OCI-M1 (cell line): ENCODE results near the gene PLPP1.

Experiments used
- DNase-seq: peaks from one replicate; lab custom pipeline; 2025; lab: John Stamatoyannopoulos, UW

The PLPP1 gene

DNA sequence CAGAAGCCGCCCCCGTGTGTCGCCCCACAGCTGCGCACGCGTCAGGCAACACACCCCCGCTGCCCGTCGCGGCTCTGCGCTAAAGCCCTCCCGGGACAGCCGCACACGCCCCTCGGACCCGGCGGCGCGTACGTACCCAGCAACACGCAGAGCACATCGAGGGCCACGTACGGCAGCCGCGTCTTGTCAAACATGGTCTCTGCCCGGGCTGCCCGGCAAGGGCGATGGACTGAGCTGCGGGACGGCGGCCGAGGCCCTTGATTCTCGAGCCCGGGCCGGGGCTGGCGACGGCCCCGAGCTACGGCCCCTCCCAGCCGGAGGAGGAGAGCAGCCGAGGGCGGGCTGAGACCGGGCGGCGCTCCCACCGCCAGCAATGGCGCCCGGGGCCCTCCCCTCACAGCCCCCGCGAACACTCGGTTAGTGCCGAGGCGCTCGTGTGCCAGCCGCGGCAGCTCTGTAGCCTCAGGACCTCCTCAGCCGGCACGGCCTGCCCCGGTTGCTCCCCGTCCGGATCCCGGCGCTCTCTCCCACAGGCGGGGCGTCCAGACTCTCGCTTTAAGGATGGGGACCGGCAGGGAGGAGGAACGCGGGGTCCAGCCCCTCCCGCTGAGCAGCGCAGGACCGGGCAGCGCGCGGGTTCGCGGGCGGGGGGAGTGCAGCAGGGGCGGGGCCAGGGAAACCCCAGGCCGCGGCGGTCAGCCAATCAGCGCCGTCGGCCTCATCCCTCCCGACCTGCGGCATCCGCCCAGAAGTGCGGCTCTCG, at the start of gene PLPP1:
Gene PLPP1, minus strand, starts transcription at position 529 of the 763 bp plus-strand sequence. Its CDS starts 335 bp downstream, at position 194.
- peak; percentile 91 for DNase-seq

DNA sequence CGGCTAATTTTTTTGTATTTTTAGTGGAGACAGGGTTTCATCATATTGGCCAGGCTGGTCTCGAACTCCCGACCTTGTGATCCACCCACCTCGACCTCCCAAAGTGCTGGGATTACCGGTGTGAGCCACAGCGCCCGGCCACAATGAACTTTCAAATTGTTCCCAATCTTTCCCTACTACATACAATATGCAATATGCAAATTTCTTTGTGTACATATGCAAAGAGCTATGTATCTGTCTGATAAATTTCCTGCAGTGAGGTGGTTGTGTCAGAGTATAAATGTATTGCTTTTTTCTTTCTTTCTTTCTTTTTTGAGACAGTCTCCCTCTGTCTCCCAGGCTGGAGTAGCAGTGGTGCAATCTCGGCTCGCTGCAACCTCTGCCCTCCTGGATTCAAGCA, 48.8 kb upstream of the PLPP1 start:
- no peak for DNase-seq

DNA sequence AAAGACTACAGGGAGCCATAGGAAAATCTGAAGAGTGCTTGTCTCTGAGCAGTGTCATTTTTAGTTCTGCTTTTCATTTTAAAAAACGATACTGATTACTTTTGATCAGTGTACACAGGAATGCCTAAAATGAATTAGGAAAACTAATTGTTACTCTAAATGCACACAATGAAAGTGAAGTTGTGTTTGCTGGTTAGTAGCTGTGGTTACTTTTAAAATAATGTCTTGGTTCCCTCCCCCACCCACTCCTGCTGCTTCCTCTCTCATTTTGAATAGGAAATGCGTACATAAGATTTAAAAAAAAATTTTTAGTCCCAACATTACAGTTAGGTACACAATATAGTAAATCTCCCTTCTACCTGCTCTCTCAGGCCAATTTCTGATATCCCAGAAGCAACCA, 47.5 kb upstream of the PLPP1 start:
- DNase-seq: peak; percentile 43

DNA sequence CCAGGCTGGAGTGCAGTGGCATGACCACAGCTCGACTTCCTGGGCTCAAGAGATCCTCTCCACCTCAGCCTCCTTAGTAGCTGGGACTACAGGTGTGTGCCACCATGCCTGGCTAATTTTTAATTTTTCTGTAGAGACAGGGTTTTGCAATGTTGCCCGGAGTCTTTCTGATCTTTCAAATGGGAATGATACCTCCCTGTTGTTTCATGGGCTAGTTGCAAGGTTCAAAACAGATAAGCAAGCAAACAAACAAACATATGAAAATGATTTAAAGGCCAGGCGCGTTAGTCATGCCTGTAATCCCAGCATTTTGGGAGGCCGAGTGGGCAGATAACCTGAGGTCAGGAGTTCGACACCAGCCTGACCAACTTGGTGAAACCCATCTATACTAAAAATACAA, 45.3 kb upstream of the PLPP1 start:
- DNase-seq: no peak

DNA sequence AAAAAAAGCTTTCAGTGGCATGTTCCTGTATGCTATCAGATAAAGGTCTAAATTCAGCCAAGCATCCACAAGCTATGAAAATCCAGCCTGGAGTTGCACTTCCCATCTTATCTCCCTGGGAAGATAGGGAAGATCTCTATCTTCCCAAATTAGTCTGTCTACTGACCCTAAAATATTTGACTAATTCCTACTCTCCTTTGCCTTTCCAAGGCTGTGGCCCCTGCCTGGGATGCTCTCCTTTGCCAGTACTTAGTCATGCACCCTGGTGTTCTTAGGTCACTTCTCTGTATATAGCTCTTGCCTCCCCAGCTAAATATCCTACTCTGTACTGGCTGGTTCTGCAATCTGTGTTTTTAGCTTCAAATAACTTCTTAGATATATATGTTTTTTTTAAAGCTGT, 44.0 kb upstream of the PLPP1 start:
- peak; percentile 23 for DNase-seq

DNA sequence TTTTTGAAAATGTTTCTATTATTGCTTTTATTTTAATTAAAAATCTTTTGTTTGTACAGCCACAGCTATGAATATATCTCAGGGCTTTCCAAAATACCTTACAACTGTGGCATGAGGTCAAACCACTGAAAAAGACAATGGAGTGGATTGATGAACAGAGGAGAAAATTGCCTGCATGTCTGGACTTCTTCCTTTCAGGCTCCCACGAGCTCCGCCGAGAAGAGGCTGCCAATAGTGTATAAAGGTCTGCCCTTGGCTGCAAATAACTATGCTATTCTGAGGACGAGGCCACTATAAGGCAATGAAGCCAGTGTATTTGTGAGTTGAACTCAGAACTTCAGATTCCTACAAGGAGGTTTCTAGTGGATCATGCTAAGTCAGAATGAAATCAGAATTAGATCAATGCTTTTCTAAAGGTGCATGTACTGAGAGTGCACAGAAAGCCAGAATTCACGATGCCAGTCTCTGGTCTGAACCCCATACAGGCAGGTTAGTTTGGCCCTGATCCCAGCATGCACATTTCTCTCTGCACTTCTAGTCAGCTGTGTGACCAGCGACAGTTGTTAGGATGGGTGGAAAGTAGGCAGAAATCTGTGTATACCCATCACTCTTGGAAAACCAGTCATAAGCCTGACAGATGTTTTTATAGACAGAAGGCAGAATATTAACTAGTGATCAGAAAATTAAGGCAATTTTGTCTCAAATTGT, 42.7 kb upstream of the PLPP1 start:
- no peak for DNase-seq

DNA sequence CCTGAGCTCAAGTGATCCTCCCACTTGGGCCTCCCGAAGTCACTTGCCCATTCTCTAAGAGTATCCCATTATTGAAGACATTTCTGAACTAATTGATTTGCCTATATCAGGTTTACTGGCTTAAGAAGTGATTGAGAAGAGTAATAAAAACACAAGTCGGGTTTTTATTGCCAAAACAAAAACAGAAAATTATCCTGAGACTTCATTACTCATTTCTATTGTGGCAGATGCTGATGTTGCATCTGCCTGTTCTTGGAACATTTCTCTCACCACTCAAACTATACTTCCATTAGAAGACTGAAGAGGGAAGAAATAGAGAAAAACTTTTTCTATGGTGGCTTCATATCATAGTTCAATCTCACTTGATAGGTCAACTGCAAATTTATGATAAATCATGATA, 41.9 kb upstream of the PLPP1 start:
- no peak for DNase-seq

DNA sequence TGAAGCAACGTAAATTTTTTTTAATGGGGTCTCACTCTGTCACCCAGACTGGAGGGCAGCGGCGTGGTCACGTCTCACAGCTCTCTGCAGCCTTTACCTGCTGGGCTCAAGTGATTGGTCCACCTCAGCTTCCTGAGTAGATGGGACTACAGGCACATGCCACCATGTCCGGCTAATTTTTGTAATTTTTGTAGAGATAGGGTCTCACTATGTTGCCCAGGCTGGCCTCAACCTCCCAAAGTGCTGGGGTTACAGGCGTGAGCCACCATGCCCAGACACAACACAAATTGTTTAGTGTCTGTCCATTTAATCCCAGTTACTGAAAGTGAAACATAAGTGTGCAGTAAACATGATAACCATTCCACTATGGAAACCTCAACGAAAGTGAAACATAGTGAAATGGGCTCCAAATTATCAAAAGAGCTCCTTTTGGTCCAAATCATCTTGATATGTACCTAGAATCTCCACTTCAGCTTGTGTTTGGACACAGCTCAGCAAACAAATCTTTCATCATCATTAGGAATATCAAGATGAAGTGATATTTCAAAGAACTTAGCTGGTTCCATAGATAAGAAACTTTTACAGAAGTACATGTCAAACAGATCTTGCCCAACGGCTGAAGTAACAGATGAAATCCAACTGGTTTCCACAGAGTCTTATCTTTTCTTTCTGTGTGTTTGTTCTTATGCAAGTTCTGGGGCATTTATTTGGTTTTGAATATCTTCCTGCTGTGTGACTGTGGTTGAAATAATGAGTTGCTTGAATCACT, 41.2 kb upstream of the PLPP1 start:
- peak; percentile 95 for DNase-seq

DNA sequence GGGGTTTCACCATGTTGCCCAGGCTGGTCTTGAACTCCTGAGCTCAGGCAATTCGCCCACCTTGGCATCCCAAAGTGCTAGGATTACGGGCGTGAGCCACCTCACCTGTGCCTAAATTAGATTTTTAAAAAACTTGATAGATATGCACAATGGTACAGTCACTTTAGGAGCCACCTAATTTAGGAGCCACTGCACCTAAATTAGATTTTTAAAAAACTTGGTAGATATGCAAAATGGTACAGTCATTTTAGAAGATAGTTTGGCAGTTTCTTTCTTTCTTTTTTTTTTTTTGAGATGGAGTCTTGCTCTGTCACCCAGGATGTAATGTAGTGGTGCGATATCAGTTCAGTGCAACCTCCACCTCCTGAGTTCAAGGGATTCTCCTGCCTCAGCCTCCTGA, 37.8 kb upstream of the PLPP1 start:
- no peak for DNase-seq

DNA sequence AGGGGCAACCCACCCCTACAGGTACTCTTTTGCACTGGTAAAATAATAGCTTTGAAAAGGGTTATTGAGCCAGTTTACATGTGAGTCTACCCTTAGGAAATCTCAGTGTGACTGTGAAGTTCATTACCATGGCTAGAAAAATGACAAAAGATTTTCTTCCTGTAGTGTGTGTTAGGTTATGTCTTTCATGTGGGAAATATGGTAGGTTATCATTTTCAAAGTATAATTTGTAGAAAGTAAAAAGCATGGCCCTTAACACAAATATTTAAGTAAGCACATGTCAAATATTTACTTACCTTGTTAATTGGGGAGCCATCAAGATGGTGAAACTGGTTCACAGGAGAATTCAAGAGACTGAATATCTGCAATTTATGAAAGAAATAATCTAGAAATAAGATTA, 37.3 kb upstream of the PLPP1 start:
- DNase-seq: no peak

DNA sequence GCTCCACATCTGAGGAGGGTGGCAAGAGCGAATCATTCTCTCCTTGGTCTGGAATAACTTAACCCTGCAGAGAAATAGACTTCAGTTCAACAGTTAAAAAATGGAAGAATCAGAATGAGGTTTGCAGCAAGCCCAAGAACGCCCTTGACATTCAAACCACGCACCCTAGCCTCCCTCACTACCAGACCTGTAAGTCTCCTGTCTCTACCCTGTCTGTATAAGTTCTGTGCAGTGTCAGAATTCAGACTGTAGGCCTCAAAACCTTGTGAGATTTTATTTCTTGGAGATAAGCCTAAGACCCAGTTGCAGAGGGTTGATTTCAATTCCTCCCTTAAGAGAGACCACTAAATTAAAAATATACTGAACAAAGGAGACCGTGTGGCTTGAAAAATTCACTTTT, 35.8 kb upstream of the PLPP1 start:
- no peak for DNase-seq

DNA sequence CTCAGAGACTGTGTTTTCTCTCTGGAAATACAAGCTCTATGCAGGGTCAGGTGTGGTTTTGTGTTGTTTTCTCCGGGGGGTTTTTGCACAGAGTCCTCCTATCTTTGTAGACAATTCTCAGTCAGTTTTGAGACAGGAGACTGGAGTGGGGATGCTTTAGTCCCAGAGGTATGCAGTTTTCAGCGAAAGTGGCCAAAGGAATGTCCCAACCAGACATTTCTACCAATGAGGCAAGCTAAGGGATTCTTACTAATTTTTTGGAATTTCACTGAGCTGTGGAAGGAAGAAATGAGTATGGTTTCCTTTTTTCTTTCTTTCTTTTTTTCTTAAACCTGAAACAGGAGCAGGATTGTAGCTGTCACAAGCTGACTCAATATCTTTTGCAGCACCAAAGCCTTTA, 35.3 kb upstream of the PLPP1 start:
- no peak for DNase-seq

DNA sequence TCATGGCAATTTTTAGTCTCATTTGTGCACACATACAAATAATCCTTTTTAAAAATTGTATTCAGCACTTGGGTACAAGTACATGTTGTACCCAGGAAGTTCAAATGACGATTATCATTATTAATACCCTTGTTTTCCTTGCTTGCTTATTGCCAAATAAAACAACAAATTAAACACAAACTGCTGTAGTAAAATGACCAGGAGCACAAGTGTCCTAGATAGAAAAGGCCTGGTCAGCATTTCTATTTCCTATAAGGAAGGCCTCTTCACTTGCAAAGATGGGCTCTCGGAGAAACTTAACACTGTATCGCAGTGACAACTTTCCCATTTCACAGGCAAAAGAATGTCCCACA, 34.7 kb upstream of the PLPP1 start:
- no peak for DNase-seq

DNA sequence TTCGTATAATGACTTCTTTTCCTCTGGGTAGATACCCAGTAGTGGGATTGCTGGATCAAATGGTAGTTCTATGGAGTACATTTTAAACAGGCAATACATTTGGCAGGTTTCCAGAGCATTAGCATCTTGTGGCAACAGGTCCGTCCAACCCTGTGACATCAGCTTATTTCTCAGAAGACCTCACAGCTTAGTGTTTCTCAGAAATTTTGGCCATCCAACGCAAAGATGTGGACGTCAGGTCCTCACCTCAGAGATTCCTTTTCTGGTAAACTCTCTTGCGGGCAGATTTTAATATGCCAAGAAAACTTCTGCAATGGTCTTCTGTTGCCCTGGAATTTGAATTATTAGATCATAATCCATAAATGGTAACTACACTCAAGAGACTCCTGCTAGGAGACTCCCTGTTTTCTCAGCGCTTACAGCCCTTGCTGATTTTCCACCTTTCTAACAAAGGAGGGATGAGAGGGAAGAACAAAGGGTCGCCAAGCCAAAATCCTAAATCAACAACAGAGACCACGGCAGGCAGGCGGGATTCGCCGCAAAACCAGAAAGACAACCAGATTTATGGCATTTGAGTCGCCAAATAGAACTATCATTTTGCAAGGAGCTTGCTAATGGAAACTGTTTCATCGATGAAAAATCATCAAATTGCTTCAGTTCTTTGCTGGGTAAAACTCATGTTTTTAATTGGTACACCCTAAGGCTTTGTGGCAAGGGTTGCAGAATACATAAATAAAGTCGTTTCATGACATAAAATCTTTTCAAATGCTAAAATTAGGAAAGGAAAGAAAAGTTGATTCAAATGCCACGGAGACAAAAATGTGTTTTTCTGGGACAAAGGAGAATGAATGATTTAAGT, 34.1 kb upstream of the PLPP1 start:
- peak; percentile 92 for DNase-seq

DNA sequence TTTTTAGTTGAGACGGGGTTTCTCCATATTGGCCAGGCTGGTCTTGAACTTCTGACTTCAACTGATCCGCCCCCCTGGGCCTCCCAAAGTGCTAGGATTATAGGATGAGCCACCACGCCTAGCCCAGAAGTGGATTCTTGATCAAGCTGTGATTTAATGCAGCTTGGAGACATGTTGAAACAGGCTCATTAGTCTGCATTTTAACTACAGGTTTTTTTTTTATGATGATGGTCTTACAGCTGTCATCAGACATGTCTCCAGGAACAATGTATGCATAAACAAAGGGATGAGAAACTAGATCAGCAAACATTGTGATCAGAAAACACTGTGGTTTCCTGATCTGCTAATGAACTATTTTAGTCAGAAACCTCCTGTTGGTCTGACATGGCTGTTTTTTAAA, 30.0 kb upstream of the PLPP1 start:
- no peak for DNase-seq

DNA sequence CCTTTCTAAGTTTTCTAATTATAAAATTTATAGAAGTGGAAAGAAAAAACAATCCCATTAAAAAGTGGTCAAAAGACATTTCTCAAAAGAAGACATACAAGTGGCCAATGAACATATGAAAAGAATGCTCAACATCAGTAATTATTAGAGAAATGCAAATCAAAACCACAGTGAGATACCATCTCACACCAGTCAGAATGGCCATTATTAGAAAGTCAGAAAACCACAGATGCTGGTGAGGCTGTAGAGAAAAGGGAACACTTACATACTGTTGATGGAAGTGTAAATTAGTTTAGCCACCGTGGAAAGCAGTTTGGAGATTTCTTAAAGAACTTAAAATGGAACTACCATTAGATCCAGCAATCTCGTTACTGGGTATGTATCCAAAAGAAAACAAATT, 23.7 kb upstream of the PLPP1 start:
- DNase-seq: no peak

DNA sequence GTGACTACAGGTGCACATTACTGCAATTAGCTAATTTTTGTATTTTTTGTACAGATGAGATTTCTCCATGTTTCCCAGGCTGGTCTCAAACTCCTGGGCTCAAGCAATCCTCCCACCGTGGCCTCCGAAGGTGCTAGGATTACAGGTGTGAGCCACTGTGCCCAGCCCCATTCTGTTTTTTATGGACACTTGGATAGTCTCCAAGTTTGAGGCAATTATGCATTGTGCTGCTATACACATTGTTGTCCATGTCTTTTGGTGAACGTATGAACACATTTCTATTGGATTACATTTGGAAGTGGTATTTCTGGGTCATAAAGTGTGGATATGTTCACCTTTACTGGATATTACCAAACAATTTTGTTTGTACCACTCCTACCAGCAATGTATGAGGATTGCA, 22.4 kb upstream of the PLPP1 start:
- DNase-seq: no peak

DNA sequence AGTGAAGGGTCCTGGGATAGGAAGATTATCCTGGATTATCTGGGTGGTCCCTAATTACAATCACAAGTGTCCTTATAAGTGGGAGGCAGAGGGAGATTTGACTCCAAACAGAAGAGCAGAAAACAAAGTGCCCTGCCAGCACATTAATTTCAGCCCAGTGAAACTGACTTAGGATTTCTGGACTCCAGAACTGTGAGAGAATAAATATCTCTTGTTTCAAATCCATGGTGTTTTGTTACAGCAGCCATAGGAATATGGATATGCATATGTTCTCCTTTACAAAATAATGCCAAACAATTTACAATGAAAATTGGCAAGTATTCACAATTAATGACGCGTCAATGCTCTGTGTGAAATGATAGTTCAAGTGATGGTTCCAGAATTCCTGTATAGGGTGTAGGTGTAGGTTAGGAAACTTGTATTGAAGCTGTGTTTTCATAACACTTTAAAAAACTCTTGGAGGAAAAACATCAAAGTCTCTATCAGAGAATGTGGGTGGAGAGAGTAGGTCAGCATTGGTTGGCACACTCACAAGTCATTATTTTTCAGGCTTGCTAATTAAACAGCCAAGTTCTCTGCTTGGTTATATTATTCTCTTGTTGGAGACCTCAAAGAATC, 19.9 kb upstream of the PLPP1 start:
- DNase-seq: no peak

DNA sequence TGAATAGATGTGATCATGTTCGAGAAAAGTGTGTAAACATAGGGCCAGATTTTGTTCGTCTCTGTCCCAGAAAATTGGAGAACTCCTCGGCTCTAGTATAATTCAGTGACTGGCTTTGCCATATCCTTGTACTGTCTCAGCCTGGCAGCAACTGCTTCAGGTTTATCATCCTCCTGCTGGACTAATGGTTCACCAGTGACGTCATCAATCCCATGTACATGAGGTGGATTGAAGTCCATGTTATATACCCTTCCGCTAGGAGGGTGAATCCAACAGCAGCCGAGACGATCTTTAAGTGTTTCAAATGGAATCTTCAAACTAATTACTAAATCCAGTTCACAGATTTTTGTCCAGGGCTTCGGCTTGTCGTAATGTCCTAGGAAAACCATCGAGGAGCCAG, 17.1 kb upstream of the PLPP1 start:
- DNase-seq: no peak

DNA sequence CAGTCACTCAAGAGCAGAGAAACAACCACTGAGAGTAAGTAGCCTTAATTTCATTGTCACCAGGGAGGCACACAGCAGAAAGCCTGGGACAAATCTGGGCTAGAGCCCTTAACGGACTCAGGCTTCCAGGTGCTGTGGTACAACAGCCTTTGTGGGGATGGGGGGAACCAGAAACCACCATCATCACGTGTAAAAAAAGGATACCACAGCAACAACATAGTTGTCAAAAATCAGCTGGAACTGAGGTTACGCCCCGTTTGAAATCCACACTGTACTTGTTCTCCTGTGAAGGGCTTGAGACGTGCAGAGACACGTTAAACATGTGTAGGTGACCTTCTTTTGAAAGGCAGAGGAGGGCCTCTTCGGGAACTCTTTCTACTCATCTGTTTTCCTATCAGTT, 16.6 kb upstream of the PLPP1 start:
- no peak for DNase-seq

DNA sequence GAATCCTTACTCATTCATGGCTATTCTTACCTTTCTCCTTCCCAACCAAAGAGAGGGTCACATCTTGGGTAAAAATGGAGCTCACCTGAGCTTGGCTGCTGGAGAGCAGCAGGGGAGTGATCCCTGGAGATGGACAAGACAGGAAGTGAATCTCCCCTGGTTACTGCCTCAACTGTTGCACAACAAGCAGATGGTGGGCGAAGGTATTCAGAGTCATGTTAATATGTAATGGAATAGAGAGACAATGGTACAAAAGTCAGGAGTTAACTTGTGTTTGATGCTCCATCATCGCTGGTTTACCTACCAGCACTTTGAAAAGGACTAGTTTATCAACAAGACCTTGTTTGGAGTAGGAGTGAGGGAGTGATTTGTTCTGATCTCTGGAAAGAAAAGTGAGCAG, 13.0 kb upstream of the PLPP1 start:
- DNase-seq: no peak

DNA sequence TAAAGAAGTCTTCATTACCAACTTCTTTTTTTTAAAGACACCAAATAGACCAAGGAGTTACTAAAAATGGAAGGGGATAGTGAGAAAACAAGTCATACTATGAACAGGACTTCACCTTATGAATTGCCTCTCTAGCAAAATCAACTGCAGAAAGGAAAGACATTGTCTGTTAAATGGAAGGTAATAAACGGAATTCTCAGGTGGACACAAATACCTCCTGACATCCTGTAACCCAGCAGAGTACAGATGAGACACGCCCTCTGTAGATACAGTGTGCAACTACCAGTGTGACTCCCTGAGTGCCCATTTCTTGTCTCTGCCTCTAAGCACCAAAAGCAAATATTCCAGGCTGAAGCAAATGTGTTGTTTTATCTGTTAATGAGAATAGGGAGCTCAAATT, 12.2 kb upstream of the PLPP1 start:
- DNase-seq: no peak
